K562 (cell line): ENCODE results near the gene GORASP1. TPM values are rescaled to one million over a fixed set of nuclear protein-coding genes. Genes with fewer than 3 reads are reported as not detected.

ENCODE experiments used
- CC2D1A ChIP-seq: fragments of 450-650 bp; IDR thresholded peaks from 2 replicates; pipeline ENCODE4 v1.6.1; 2017; ENCODE audit warnings: mild to moderate bottlenecking
- DIDO1 ChIP-seq: fragments of 450-650 bp; IDR thresholded peaks from 2 replicates; pipeline ENCODE4 v1.6.1; 2016; ENCODE audit warnings: low read depth, missing biosample characterization, missing genetic modification characterization
- JUND ChIP-seq, 2 experiments: IDR thresholded peaks; 2 replicates in 1 of 2; 3 replicates in 1 of 2; pipeline ENCODE4 v1.6.1; 2011; ENCODE audit warnings: borderline replicate concordance in 2 of 2, low read depth in 2 of 2, low read length in 2 of 2, improper control_type of control experiment in 1 of 2, missing biosample characterization in 1 of 2, missing genetic modification characterization in 1 of 2, missing genetic modification reagents in 1 of 2
- KLF10 ChIP-seq: fragments of 250-450 bp; sonication (Bioruptor Pico); IDR thresholded peaks from 2 replicates; pipeline ENCODE4 v1.6.1; 2021; ENCODE audit warnings: matching md5 sums
- MAFK ChIP-seq: IDR thresholded peaks from 2 replicates; pipeline ENCODE4 v1.6.1; 2011; ENCODE audit warnings: low read length, improper control_type of control experiment
- MLLT1 ChIP-seq, 2 experiments: fragments of 450-650 bp; IDR thresholded peaks; 2 replicates each; pipeline ENCODE4 v1.6.1; 2016
- RAD21 ChIP-seq, 2 experiments: fragments of 250-450 bp in 1 of 2; fragments of 450-650 bp in 1 of 2; sonication (Bioruptor Pico) in 1 of 2; formaldehyde crosslinking in 1 of 2; IDR thresholded peaks in 1 of 2; conservative IDR thresholded peaks in 1 of 2; 2 replicates each; pipeline versions ENCODE4 v1.4.0 to v1.8.0; 2020 to 2022; ENCODE audit warnings: mild to moderate bottlenecking in 2 of 2, moderate library complexity in 1 of 2
- SMARCE1 ChIP-seq: fragments of 450-650 bp; IDR thresholded peaks from 2 replicates; pipeline ENCODE4 v1.7.1; 2016; ENCODE audit warnings: mild to moderate bottlenecking
- SMC3 ChIP-seq: conservative IDR thresholded peaks from 2 replicates; pipeline ENCODE4 v1.6.1; 2011; ENCODE audit warnings: low read depth, low read length, improper control_type of control experiment; ENCODE audit not compliant: insufficient read depth
- SPI1 ChIP-seq: IDR thresholded peaks from 2 replicates; pipeline ENCODE4 v1.6.1; 2011; ENCODE audit warnings: low read depth, low read length, control low read depth, borderline replicate concordance
- TEAD1 ChIP-seq, 2 experiments: fragments of 450-650 bp in 1 of 2; sonication (generic) in 1 of 2; formaldehyde crosslinking; IDR thresholded peaks; 2 replicates each; pipeline versions ENCODE4 v1.4.0 to v1.8.0; 2020 to 2022; ENCODE audit warnings: mild to moderate bottlenecking in 2 of 2, missing genetic modification reagents in 1 of 2
- ZNF280A ChIP-seq: fragments of 450-650 bp; IDR thresholded peaks from 2 replicates; pipeline ENCODE4 v1.6.1; 2018; ENCODE audit warnings: mild to moderate bottlenecking, low read depth; ENCODE audit not compliant: partially characterized antibody
- ZNF282 ChIP-seq: sonication (generic); formaldehyde crosslinking; IDR thresholded peaks from 2 replicates; pipeline ENCODE4 v1.8.1; 2023; ENCODE audit warnings: missing genetic modification reagents
- polyA plus RNA-seq, 8 experiments: library from polyadenylated mRNA; depleted of rRNA in 4 of 8; stranded (reverse) in 5 of 8; unstranded in 3 of 8; fragments of >200 nt; fragmentation: Nextera tagmentation in 2 of 8; fragmentation: Illumina TruSeq in 1 of 8; extraction: Ambion mirVana in 2 of 8; extraction: Trizol in 1 of 8; gene quantifications; 2 replicates each; pipeline versions ENCODE4 v1.2.1 to v1.2.3, GENCODE V29; 2011 to 2014; ENCODE audit warnings: inconsistent platforms in 1 of 8, missing spikeins in 1 of 8
- total RNA-seq, 7 experiments: library from RNA; depleted of rRNA in 6 of 7; stranded (reverse); fragments of >200 nt in 6 of 7; fragmentation: Illumina TruSeq in 2 of 7; extraction: Trizol in 2 of 7; gene quantifications; 2 replicates each; pipeline versions ENCODE4 v1.2.1 to v1.2.3, GENCODE V29; 2011 to 2021; ENCODE audit warnings: low replicate concordance in 1 of 7

GORASP1 gene
- total and polyA plus RNA-seq, 9 of the 15 experiments (the other 6 are each of a cell fraction or from before 2014, with no cell fraction given) = 8.4 to 87.9 (median 67.6) TPM

GRCh38 chr3:39065197-39065596 lies 42.2 kb downstream of the GORASP1 start (continued):
- TF ChIP-seq ZNF282 (CRISPR knock-in tag) = no peak
- no peak for TF ChIP-seq KLF10 (CRISPR knock-in tag)
- TF ChIP-seq RAD21 (CRISPR knock-in tag; conservative IDR thresholded peaks at IDR 0.05 in 1 of 2, IDR thresholded peaks at IDR 0.05 in 1 of 2) = peak in 1 of 2 experiments; percentile 40; a peak in 2 of 4 replicates
- TF ChIP-seq SPI1 = peak; percentile 82
- TF ChIP-seq SMARCE1 = no peak
- no peak for TF ChIP-seq MAFK
- no peak for TF ChIP-seq MLLT1 (IDR thresholded peaks at IDR 0.05)
- TF ChIP-seq JUND (IDR thresholded peaks at IDR 0.05; ENCODE audit: borderline replicate concordance, low read depth, low read length) = 0 out of 2 replicates have a peak, but pooled peaks have one; percentile 17
- no peak for TF ChIP-seq JUND (tag; IDR thresholded peaks at IDR 0.05; ENCODE audit: borderline replicate concordance, low read depth, low read length)
- TF ChIP-seq TEAD1 (CRISPR knock-in tag; IDR thresholded peaks at IDR 0.05) = no peak
- TF ChIP-seq SMC3 = peak; percentile 31; the same call in 1 of the 2 replicates
- no peak for TF ChIP-seq DIDO1
- no peak for TF ChIP-seq ZNF280A
- no peak for TF ChIP-seq CC2D1A
- TF ChIP-seq, all 486 proteins: peak for 9
